Thoracic aorta (tissue), 2 donors: ENCODE measurements around the gene ASXL2. TPM values are rescaled to one million over a fixed set of nuclear protein-coding genes. Genes with fewer than 3 reads are reported as not detected.
"Not testable (repeated sequence)": the region's sequence is repeated elsewhere in the genome, so short reads cannot be mapped to it uniquely, and the experiment has no call there.

Experiments used
- ATAC-seq: fragments of 150-250 bp; one replicate; pipeline ENCODE4 v1.8.0; 2017; ENCODE audit warnings: low read depth; ENCODE audit not compliant: insufficient number of reproducible peaks, low FRiP score
- DNase-seq: peaks from one replicate; pipeline ENCODE4 v3.0.0-alpha.2; 2020; ENCODE audit warnings: low spot score
- H3K27ac ChIP-seq, 2 donors: fragments of 200-600 bp; sonication (generic); 1 replicate in 1 of 2; 2 replicates in 1 of 2; pipeline ENCODE4 v1.5.1; 2016; ENCODE audit warnings: mild to moderate bottlenecking in 2 of 2, moderate library complexity in 2 of 2
- H3K27me3 ChIP-seq: fragments of 200-600 bp; sonication (generic); replicated peaks from 2 replicates; pipeline ENCODE4 v1.6.0; 2016; ENCODE audit warnings: mild to moderate bottlenecking; ENCODE audit not compliant: insufficient read depth
- H3K36me3 ChIP-seq: fragments of 200-600 bp; sonication (generic); one replicate; pipeline ENCODE4 v1.5.1; 2016
- H3K4me1 ChIP-seq, 2 donors: fragments of 200-600 bp; sonication (generic); 1 replicate in 1 of 2; 2 replicates in 1 of 2; pipeline versions ENCODE4 v1.5.1 to v1.6.0; 2016; ENCODE audit warnings: low read depth in 2 of 2, mild to moderate bottlenecking in 1 of 2; ENCODE audit not compliant: control insufficient read depth in 1 of 2
- H3K4me3 ChIP-seq: fragments of 200-600 bp; sonication (generic); 2 replicates; pipeline ENCODE4 v1.5.1; 2016; ENCODE audit warnings: mild to moderate bottlenecking
- H3K9me3 ChIP-seq: fragments of 200-600 bp; sonication (generic); 2 replicates; pipeline ENCODE4 v1.5.1; 2016
- total RNA-seq, 2 donors: library from RNA; depleted of rRNA; stranded (reverse); fragments of >200 nt; gene quantifications; one replicate each; pipeline versions ENCODE4 v1.1.0 to v1.2.3, GENCODE V29; 2016
- TF ChIP-seq, protein P1 (sequence below): fragments of 200-600 bp; sonication (generic); IDR thresholded peaks from one replicate; pipeline ENCODE4 v1.5.1; 2019; ENCODE audit warnings: antibody characterized with exemption

Gene ASXL2
- total RNA-seq, 2 donors from 2014 or later, result 14.5 to 15.6 TPM

DNA sequence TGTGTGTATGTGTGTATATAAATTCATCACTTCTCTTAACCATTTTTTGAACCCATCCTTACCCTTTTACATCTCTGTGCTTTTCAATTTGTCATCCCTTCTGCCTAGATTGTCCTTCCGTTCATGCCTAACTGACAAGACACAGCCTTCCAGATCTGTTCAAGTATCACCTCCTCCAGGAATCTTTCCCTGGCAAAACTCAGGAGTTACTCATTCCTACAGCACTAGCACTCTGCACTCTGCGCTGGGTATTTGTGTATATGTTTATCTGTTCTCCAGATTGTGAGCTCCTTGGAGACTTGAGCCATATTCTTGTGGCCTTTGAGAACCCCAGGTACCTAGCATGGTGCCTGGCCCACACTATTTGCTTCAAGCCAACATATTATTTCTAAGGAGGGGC, 26.8 kb upstream of the ASXL2 start:
- ATAC-seq (no peak), DNase-seq (no peak)
- TF ChIP-seq, protein P1, sequence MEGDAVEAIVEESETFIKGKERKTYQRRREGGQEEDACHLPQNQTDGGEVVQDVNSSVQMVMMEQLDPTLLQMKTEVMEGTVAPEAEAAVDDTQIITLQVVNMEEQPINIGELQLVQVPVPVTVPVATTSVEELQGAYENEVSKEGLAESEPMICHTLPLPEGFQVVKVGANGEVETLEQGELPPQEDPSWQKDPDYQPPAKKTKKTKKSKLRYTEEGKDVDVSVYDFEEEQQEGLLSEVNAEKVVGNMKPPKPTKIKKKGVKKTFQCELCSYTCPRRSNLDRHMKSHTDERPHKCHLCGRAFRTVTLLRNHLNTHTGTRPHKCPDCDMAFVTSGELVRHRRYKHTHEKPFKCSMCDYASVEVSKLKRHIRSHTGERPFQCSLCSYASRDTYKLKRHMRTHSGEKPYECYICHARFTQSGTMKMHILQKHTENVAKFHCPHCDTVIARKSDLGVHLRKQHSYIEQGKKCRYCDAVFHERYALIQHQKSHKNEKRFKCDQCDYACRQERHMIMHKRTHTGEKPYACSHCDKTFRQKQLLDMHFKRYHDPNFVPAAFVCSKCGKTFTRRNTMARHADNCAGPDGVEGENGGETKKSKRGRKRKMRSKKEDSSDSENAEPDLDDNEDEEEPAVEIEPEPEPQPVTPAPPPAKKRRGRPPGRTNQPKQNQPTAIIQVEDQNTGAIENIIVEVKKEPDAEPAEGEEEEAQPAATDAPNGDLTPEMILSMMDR, result no peak
- Histone ChIP-seq H3K4me1 (no peaks in the 10 kb centered on the region), H3K4me3 (no peak overlapping the region), H3K27ac (no peak overlapping the region), H3K36me3 (no peaks in the 10 kb centered on the region), H3K27me3 (no peaks in the 10 kb centered on the region), H3K9me3 (no peaks in the 10 kb centered on the region)

DNA sequence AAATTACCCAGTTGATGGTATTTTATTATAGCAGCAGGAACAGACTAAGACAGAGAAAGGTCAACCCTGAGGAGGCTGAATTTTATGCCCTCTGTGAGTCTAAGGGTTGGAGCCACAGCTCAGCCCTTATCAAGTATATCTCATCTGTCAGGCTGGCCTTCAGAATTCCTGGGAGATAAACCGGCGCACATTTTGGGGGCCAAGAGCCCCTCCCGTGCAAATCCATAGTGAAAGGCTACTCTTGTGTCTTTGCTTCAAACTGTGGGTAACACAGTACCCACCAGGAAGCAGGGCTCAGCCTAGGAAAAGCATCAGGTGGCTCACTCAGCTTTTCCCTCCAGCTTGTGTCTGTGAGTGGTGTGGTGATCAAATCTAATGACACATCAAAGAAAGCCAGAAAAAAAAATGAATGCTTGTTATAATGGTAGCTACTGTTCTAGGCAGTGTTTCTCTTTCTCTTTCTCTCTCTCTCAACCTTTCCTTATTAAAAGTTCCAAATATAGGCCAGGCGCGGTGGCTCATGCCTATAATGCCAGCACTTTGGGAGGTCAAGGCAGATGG, 25.0 kb upstream of the ASXL2 start:
- ATAC-seq, result no peak
- no peaks in the 10 kb centered on the region for H3K36me3 ChIP-seq
- H3K9me3 ChIP-seq, result no peaks in the 10 kb centered on the region
- TF ChIP-seq, protein P1, result no peak
- no peak for DNase-seq
- no peak overlapping the region for H3K4me3 ChIP-seq
- H3K27ac ChIP-seq, result no peak overlapping the region
- no peaks in the 10 kb centered on the region for H3K27me3 ChIP-seq
- H3K4me1 ChIP-seq, result no peaks in the 10 kb centered on the region

DNA sequence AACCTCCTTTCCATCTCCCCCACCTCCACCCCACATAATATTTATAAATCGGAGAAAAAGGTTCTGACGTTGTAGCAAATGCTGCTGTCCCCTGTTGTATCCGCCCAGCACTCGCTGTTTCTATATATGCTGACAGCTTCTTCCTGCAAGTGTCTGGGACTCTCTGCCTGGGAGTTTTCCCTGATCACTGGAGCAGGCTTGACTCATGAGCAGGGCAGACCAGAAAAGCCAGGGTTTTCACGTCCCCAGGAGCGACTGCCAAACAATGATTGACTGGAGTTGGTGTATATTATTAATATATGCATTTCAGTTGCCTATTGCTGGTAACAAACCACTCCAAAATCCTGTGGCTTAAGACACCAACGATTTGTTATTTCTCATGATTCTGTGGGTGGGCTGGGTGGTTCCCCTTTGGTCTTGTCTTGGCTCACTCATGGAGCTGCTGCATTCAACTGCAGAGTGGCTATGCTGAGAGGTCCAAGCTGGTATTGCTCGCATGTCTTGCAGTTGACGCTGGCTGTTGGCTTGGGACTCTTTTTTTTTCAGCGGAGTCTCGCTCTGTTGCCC, 21.2 kb upstream of the ASXL2 start:
- no peak for ATAC-seq
- Histone ChIP-seq H3K9me3 (no peaks in the 10 kb centered on the region), H3K4me1 (no peaks in the 10 kb centered on the region), H3K27ac (no peak overlapping the region), H3K4me3 (no peak overlapping the region), H3K27me3 (no peaks in the 10 kb centered on the region), H3K36me3 (no peaks in the 10 kb centered on the region)
- TF ChIP-seq, protein P1, result no peak
- no peak for DNase-seq

DNA sequence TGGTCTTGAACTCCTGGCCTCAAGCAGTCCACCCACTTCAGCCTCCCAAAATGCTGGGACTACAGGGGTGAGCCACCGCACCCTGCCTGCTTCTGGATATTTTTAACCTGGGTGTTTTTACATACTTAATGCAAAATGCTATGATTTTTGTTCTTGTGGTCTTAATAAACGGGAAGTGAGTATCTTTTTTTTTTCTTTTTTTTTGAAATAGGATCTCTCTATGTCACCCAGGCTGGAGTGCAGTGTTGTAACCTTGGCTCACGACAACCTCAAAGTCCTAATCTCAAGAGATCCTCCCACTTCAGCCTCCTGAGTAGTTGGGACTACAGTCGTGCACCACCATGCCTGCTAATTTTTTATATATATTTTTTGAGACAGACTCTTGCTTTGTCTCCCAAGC, 19.2 kb upstream of the ASXL2 start:
- Histone ChIP-seq H3K27ac (no peak overlapping the region), H3K36me3 (no peaks in the 10 kb centered on the region), H3K4me3 (no peak overlapping the region), H3K9me3 (no peaks in the 10 kb centered on the region), H3K27me3 (no peaks in the 10 kb centered on the region), H3K4me1 (no peaks in the 10 kb centered on the region)
- TF ChIP-seq, protein P1, result no peak
- ATAC-seq, result no peak
- no peak for DNase-seq

DNA sequence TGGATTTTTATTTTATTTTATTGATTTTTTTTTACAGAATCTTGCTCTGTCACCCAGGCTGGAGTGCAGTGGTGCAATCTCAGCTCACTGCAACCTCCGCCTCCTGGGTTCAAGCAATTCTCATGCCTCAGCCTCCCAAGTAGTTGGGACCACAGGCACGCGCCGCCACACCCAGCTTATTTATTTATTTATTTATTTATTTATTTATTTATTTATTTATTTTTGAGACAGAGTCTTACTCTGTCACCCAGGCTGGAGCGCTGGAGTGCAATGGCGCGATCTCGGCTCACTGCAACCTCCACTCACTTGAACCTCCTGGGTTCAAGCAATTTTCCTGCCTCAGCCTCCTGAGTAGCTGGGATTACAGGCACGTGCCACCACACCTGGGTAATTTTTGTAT, 18.0 kb upstream of the ASXL2 start:
- H3K27me3 ChIP-seq, DNase-seq, H3K4me3 ChIP-seq, H3K36me3 ChIP-seq, ATAC-seq, H3K9me3 ChIP-seq, H3K4me1 ChIP-seq, H3K27ac ChIP-seq: not testable (repeated sequence)

DNA sequence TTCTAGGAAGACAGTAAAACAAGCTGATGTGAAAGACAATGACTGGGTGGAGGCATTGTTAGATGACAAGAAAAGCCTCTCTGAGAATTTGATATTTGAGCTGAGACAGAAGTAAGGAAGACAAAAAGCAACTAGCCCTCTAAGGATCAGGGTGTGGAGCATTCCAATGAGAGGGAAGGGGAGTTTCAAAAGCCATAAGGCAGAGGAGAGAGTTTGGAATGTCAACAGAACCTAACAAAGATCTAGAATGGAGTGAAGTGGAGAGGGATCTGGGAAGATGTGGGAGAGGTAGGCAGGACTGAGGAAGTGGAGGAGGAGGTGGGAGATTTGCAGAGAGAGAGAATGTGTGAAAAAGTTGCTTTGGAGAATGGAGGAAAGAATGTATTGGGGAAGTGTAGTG, 17.3 kb upstream of the ASXL2 start:
- TF ChIP-seq, protein P1, result no peak
- Histone ChIP-seq H3K4me1 (no peaks in the 10 kb centered on the region), H3K27me3 (no peaks in the 10 kb centered on the region), H3K36me3 (no peaks in the 10 kb centered on the region), H3K9me3 (no peaks in the 10 kb centered on the region), H3K4me3 (no peak overlapping the region), H3K27ac (no peak overlapping the region)
- ATAC-seq (no peak), DNase-seq (no peak)
